Activated CD4-positive, alpha-beta T cell treated with anti-CD3 and anti-CD28 coated beads, Interleukin-2, amount 10 ng/mL, durations not matched to agents 7 days and 5 days (primary cell): Measurements from ENCODE around the gene TMEM147. TPM values are rescaled to one million over a fixed set of nuclear protein-coding genes. Genes with fewer than 3 reads are reported as not detected.
"Not testable (repeated sequence)": the region's sequence is repeated elsewhere in the genome, so short reads cannot be mapped to it uniquely, and the experiment has no call there.

ENCODE experiments used
- CTCF ChIA-PET: fragments of 350-600 bp; sonication (Branson Sonifier 250); formaldehyde crosslinking; loops from one replicate; lab custom pipeline; 2021; ENCODE audit warnings: antibody characterized with exemption; lab: Charles Lee
- POLR2A ChIA-PET: fragments of 350-600 bp; sonication (Branson Sonifier 250); formaldehyde crosslinking; loops from one replicate; lab custom pipeline; 2021; ENCODE audit warnings: antibody characterized with exemption; lab: Charles Lee
- DNase-seq: peaks from one replicate; pipeline ENCODE4 v3.0.0-alpha.2; 2020
- H3K27ac Mint-ChIP-seq: one replicate; pipeline ENCODE4 v1.8.0; 2021; ENCODE audit warnings: mild to moderate bottlenecking, moderate library complexity, mixed read lengths
- H3K27me3 Mint-ChIP-seq: one replicate; pipeline ENCODE4 v1.8.0; 2021; ENCODE audit warnings: mixed read lengths
- H3K36me3 Mint-ChIP-seq: one replicate; pipeline ENCODE4 v1.8.0; 2021; ENCODE audit warnings: low read depth, mixed read lengths
- H3K4me1 Mint-ChIP-seq: one replicate; pipeline ENCODE4 v1.8.0; 2021; ENCODE audit warnings: mixed read lengths
- H3K4me3 Mint-ChIP-seq: one replicate; pipeline ENCODE4 v1.8.0; 2021; ENCODE audit warnings: mild to moderate bottlenecking, moderate library complexity, mixed read lengths
- H3K9me3 Mint-ChIP-seq: one replicate; pipeline ENCODE4 v1.8.0; 2021; ENCODE audit warnings: mixed read lengths
- total RNA-seq, 2 experiments: library from RNA; stranded (reverse); gene quantifications; one replicate each; pipeline ENCODE4 v1.2.3, GENCODE V29; 2021

TMEM147 gene
- total RNA-seq, 2 experiments from 2014 or later, result 42.5 to 43.8 TPM

- peaks cover 10% of the 10 kb centered on the region for H3K4me1 Mint-ChIP-seq
- no peaks in the 10 kb centered on the region for H3K27me3 Mint-ChIP-seq
- H3K36me3 Mint-ChIP-seq, result no peaks in the 10 kb centered on the region
- H3K27ac Mint-ChIP-seq, result no peak overlapping the region
- POLR2A ChIA-PET, result no interaction called here
- CTCF ChIA-PET, result interaction anchor here (0.9 to 1.2 kb wide), 2 partner anchors 9 to 10 kb away, joined by 3 read pairs; no protein-coding TSS in a partner anchor
- no peaks in the 10 kb centered on the region for H3K9me3 Mint-ChIP-seq
- no peak overlapping the region for H3K4me3 Mint-ChIP-seq
- peak; percentile 38 for DNase-seq
Measured at GRCh38 chr19:35592226-35592625, 46.8 kb downstream of the TMEM147 start.

DNA sequence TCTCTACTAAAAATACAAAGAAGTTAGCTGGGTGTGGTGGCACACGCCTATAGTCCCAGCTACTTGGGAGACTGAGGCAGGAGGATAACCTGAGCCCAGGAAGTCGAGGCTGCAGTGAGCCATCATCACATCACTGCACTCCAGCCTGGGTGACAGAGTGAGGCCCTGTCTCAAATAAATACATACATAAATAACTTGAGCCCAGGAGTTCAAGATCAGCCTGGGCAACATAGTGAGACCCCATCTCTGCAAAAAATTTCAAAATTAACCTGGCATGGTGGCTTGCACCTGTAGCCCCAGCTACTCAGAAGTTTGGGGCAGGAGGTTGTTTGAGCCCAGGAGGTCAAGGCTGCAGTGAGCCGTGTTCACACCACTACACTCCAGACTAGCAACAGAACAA, 49.6 kb downstream of the TMEM147 start:
- H3K27me3 Mint-ChIP-seq, CTCF ChIA-PET, POLR2A ChIA-PET, H3K36me3 Mint-ChIP-seq, H3K27ac Mint-ChIP-seq, H3K4me3 Mint-ChIP-seq, DNase-seq, H3K9me3 Mint-ChIP-seq, H3K4me1 Mint-ChIP-seq: not testable (repeated sequence)

DNA sequence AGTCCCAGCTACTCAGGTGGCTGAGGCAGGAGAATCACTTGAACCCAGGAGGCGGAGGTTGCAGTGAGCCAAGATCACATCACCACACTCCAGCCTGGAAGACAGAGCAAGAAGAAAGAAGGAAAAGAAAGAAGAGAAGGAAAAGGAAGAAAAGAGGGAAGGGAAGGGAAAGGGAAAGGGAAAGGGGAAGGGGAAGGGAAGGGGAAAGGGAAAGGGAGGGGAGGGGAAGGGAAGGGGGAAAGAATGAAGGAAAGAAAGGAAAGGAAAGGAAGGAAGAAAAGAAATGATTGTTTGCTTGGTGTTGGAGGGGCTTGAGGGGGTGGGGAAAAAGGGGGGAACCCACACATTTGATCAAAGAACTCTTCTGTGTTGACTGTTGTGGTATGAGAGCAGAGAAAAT, 50.5 kb downstream of the TMEM147 start:
- H3K27ac Mint-ChIP-seq, result no peak overlapping the region
- ChIA-PET POLR2A (no interaction called here), CTCF (no interaction called here)
- no peaks in the 10 kb centered on the region for H3K9me3 Mint-ChIP-seq
- peaks cover 10% of the 10 kb centered on the region for H3K4me1 Mint-ChIP-seq
- no peak overlapping the region for H3K4me3 Mint-ChIP-seq
- H3K27me3 Mint-ChIP-seq, result peaks cover 4% of the 10 kb centered on the region
- H3K36me3 Mint-ChIP-seq, result no peaks in the 10 kb centered on the region
- no peak for DNase-seq

DNA sequence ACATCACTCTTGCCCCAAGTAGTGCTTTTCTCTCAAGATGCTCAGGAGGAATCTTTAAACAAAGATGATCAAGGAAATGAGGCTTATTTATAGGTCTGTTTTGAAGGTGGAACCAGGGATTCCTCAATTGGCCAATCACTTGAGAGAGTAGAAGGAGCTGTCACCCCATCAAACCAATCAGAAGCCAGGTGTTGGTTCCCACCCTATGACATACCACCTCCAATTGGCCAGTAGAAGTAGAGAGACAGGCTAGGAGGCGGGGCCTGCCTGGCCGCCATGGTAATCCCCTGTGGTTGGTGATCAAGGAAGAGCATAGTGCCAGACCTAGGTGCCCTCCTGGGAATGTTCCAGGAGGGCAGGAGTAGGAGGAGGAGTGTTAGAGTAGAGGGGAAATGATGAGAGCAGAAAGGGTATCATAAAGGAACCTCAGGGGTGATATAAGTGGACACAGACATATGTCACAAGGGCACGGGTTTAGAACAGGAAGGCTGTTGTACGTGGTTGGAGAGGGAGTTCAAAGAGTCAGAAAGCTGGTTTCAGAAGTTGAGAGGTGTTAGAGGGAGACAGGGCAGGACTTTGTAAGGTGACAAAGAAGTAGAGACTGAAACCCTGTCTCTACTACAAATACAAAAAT, 51.1 kb downstream of the TMEM147 start:
- Mint-ChIP-seq H3K9me3 (no peaks in the 10 kb centered on the region), H3K36me3 (no peaks in the 10 kb centered on the region), H3K4me3 (no peak overlapping the region), H3K27ac (no peak overlapping the region), H3K27me3 (peaks cover 4% of the 10 kb centered on the region), H3K4me1 (peaks cover 10% of the 10 kb centered on the region)
- DNase-seq, result peak; percentile 22
- POLR2A ChIA-PET, result no interaction called here
- CTCF ChIA-PET, result interaction anchor here (0.6 to 2.7 kb wide), 6 partner anchors 9 to 784 kb away, joined by 3 to 12 read pairs (median 4); no protein-coding TSS in a partner anchor

Other genes with a start within 250 kb of the TMEM147 start
- under 1 TPM in 1 of 2 experiments, not detected in 1; 0.21 TPM for gene CD22, start 216.4 kb upstream of the TMEM147 start, total RNA-seq
- gene FFAR1, start 197.7 kb upstream of the TMEM147 start, total RNA-seq, result not detected
- not detected for gene FFAR3, start 187.2 kb upstream of the TMEM147 start, total RNA-seq
- not detected for gene GPR42, start 174.6 kb upstream of the TMEM147 start, total RNA-seq
- gene FFAR2, start 97.4 kb upstream of the TMEM147 start, total RNA-seq, result not detected
- gene KRTDAP, start 55.2 kb upstream of the TMEM147 start, total RNA-seq, result not detected
- gene DMKN, start 32.0 kb upstream of the TMEM147 start, total RNA-seq, result not detected
- gene SBSN, start 17.3 kb upstream of the TMEM147 start, total RNA-seq, result not detected
- not detected for gene GAPDHS, start 12.2 kb upstream of the TMEM147 start, total RNA-seq
- gene ATP4A, start 18.0 kb downstream of the TMEM147 start, total RNA-seq, result not detected
- not detected for gene PMIS2, start 40.5 kb downstream of the TMEM147 start, total RNA-seq
- 10 to 100 TPM; 52.2 to 57.9 TPM for gene HAUS5, start 67.1 kb downstream of the TMEM147 start, total RNA-seq
- 100 to 1,000 TPM; 100 to 112 TPM for gene RBM42, start 83.4 kb downstream of the TMEM147 start, total RNA-seq
- gene ETV2, start 96.1 kb downstream of the TMEM147 start, total RNA-seq, result 1 to 10 TPM in 1 of 2 experiments, under 1 TPM in 1; 0.84 to 1.9 TPM
- gene COX6B1, start 102.7 kb downstream of the TMEM147 start, total RNA-seq, result 100 to 1,000 TPM; 429 to 474 TPM
- under 1 TPM; 0.37 TPM for gene UPK1A, start 120.9 kb downstream of the TMEM147 start, total RNA-seq
- 10 to 100 TPM; 15.4 to 17.3 TPM for gene ZBTB32, start 158.9 kb downstream of the TMEM147 start, total RNA-seq
- 10 to 100 TPM; 65.1 to 67.2 TPM for gene KMT2B, start 172.4 kb downstream of the TMEM147 start, total RNA-seq
- gene IGFLR1, start 196.8 kb downstream of the TMEM147 start, total RNA-seq, result 10 to 100 TPM; 53.7 to 54.6 TPM
- gene U2AF1L4, start 199.8 kb downstream of the TMEM147 start, total RNA-seq, result 10 to 100 TPM; 35.0 to 38.1 TPM
- 10 to 100 TPM; 41.7 to 46.3 TPM for gene PSENEN, start 200.0 kb downstream of the TMEM147 start, total RNA-seq
- 10 to 100 TPM; 13.7 to 15.9 TPM for gene LIN37, start 202.9 kb downstream of the TMEM147 start, total RNA-seq
- gene HSPB6, start 211.4 kb downstream of the TMEM147 start, total RNA-seq, result under 1 TPM; 0.29 to 0.69 TPM
- gene PROSER3, start 212.6 kb downstream of the TMEM147 start, total RNA-seq, result 10 to 100 TPM; 53.7 to 59.1 TPM
- 100 to 1,000 TPM in 1 of 2 experiments, 10 to 100 TPM in 1; 91.3 to 101 TPM for gene ARHGAP33, start 229.9 kb downstream of the TMEM147 start, total RNA-seq